Esophagus squamous epithelium (tissue), 5 donors: Measurements from ENCODE around the gene AMH. TPM values are rescaled to one million over a fixed set of nuclear protein-coding genes. Genes with fewer than 3 reads are reported as not detected.

Experiments
- DNase-seq: peaks from one replicate; lab custom pipeline; 2025; lab: John Stamatoyannopoulos, UW
- H3K27ac ChIP-seq, 4 donors: fragments of 200-600 bp; sonication (generic); one replicate each; pipeline ENCODE4 v1.5.1; 2016 to 2019; ENCODE audit warnings: mild to moderate bottlenecking in 1 of 4
- H3K27me3 ChIP-seq, 4 donors: fragments of 200-600 bp; sonication (generic); 1 replicate in 3 of 4; 2 replicates in 1 of 4; pipeline versions ENCODE4 v1.5.1 to v1.6.0; 2017 to 2021; ENCODE audit warnings: antibody characterized with exemption in 1 of 4
- H3K36me3 ChIP-seq, 3 donors: fragments of 200-600 bp; sonication (generic); one replicate each; pipeline ENCODE4 v1.5.1; 2016 to 2019
- H3K4me1 ChIP-seq, 3 donors: fragments of 200-600 bp; sonication (generic); one replicate each; pipeline ENCODE4 v1.5.1; 2017 to 2019
- H3K4me3 ChIP-seq, 4 donors: fragments of 200-600 bp; sonication (generic); 1 replicate in 3 of 4; 2 replicates in 1 of 4; pipeline ENCODE4 v1.5.1; 2016 to 2019; ENCODE audit warnings: mild to moderate bottlenecking in 2 of 4, moderate library complexity in 1 of 4
- H3K9me3 ChIP-seq, 3 donors: fragments of 200-600 bp; sonication (generic); one replicate each; pipeline ENCODE4 v1.5.1; 2016 to 2019
- POLR2A ChIP-seq, 4 donors: fragments of 450-650 bp; IDR thresholded peaks; one replicate each; pipeline ENCODE4 v1.6.1; 2017; ENCODE audit warnings: antibody characterized with exemption in 4 of 4, mild to moderate bottlenecking in 4 of 4, moderate library complexity in 3 of 4
- WGBS, 2 donors: methylation state at CpG; one replicate each; pipeline ENCODE4 v1.1.5; 2018; 5-methylcytosine and 5-hydroxymethylcytosine counted together
- intact Hi-C: fragments of 100-400 bp; cut with DNase I; formaldehyde crosslinking; loops from one replicate; pipeline ENCODE4 v1.15.0; 2022
- total RNA-seq, 4 donors: library from RNA; depleted of rRNA; stranded (reverse); fragments of >200 nt; gene quantifications; one replicate each; pipeline ENCODE4 v1.1.0, GENCODE V29; 2016
- TF ChIP-seq, protein P1 (sequence below), 6 experiments: fragments of 450-650 bp in 4 of 6; fragments of 200-600 bp in 2 of 6; sonication (generic) in 2 of 6; IDR thresholded peaks; one replicate each; pipeline ENCODE4 v1.5.1; 2016 to 2019; ENCODE audit warnings: antibody characterized with exemption in 6 of 6, mild to moderate bottlenecking in 4 of 6, moderate library complexity in 4 of 6
- donor health status: DM: yes; HTN: yes; CAD: no.

AMH gene
- total RNA-seq, 4 donors from 2014 or later = 0.76 to 1.1 (median 0.88) TPM; not detected in 1

GRCh38 chr19:2236064-2236313 is 13.1 kb upstream of the AMH start:
- TF ChIP-seq POLR2A (IDR thresholded peaks at IDR 0.05) = peak in 3 of 4 donors; percentile 16 to 69 (median 36)
- TF ChIP-seq, protein P1, sequence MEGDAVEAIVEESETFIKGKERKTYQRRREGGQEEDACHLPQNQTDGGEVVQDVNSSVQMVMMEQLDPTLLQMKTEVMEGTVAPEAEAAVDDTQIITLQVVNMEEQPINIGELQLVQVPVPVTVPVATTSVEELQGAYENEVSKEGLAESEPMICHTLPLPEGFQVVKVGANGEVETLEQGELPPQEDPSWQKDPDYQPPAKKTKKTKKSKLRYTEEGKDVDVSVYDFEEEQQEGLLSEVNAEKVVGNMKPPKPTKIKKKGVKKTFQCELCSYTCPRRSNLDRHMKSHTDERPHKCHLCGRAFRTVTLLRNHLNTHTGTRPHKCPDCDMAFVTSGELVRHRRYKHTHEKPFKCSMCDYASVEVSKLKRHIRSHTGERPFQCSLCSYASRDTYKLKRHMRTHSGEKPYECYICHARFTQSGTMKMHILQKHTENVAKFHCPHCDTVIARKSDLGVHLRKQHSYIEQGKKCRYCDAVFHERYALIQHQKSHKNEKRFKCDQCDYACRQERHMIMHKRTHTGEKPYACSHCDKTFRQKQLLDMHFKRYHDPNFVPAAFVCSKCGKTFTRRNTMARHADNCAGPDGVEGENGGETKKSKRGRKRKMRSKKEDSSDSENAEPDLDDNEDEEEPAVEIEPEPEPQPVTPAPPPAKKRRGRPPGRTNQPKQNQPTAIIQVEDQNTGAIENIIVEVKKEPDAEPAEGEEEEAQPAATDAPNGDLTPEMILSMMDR (IDR thresholded peaks at IDR 0.05) = no peak
- no CpG with 5 or more reads among the region's 28 CpGs for WGBS, 2 donors
- H3K27me3 ChIP-seq = no peaks in the 10 kb centered on the region
- H3K36me3 ChIP-seq = peaks cover 2 to 39% (median 5%) of the 10 kb centered on the region in 3 donors
- peak overlapping the region; percentile 96 to 99 (median 98) for H3K27ac ChIP-seq
- peak overlapping the region; percentile 79 to 97 (median 86) for H3K4me3 ChIP-seq
- H3K4me1 ChIP-seq = peaks cover 31 to 86% (median 51%) of the 10 kb centered on the region in 3 donors
- intact Hi-C loops = loop anchor here (2.0 to 10.0 kb wide), 2 partner anchors 35 to 81 kb away; partner anchors contain the start of gene AP3D1
- H3K9me3 ChIP-seq = no peaks in the 10 kb centered on the region
- no peak for DNase-seq

GRCh38 chr19:2236314-2237050 is 12.6 kb upstream of the AMH start, which contains the start of the genes PLEKHJ1 and SF3A2:
TSS of gene PLEKHJ1 (minus strand) at chr19:2236329. CDS start at chr19:2236248, 81 bp downstream.
TSS of gene SF3A2 (plus strand) at chr19:2236824. CDS start at chr19:2243419, 6,595 bp downstream.
- DNase-seq = peak; percentile 73
- intact Hi-C loops = loop anchor here (2.0 to 10.0 kb wide), 2 partner anchors 34 to 82 kb away; partner anchors contain the start of gene AP3D1
- H3K4me1 ChIP-seq = peaks cover 34 to 86% (median 55%) of the 10 kb centered on the region in 3 donors
- peak within 1 kb of the TSS; percentile 96 to 99 (median 98) for H3K27ac ChIP-seq
- TF ChIP-seq, protein P1 (IDR thresholded peaks at IDR 0.05) = peak; percentile 96 to 100 (median 100)
- TF ChIP-seq POLR2A (IDR thresholded peaks at IDR 0.05) = peak in 3 of 4 donors; percentile 61 to 81 (median 75)
- peaks cover 0 to 35% (median 5%) of the 10 kb centered on the region in 3 donors for H3K36me3 ChIP-seq
- no peaks in the 10 kb centered on the region for H3K9me3 ChIP-seq
- H3K27me3 ChIP-seq = no peaks in the 10 kb centered on the region
- H3K4me3 ChIP-seq = peak within 1 kb of the TSS; percentile 79 to 97 (median 86)
- WGBS, 2 donors = 0% methylated on average over 24 to 36 of the region's 80 CpGs

DNA sequence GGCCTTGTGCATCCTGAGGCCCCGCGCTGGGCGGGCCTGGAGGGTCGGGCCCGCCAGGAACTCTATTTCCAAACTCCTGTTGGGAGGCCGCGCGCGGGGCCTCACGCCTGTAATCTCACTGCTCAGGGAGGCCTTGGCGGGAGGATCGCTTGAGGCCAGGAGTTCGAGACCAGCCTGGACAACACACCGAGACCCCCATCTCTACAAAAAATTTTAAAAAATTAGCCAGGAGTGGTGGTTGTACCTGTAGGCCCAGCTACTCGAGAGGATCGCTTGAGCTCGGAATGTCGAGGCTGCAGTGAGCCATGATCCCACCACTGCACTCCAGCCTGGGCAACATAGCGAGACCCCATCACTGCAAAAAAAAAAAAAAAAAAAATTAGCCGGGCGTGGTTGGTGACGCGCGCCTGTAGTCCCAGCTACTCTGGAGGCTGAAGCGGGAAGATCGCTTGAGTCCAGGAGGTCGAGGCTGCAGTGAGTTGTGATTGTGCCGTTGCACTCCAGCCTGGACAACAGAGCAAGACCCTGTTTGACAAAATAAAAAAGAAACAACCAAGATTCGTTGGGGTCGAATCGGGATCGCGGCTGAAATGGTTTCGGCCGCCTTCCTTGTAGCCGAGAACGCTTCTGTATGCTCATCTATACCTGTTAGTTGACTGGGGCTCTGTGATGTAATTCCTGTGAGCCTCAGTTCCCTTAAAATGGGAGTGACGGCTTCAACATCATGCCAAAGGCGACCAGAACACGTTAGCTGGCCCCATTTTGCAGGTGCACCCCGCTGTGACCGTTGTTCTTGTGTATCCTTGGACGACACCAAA is 11.9 kb upstream of the AMH start:
- DNase-seq = no peak
- no peak for TF ChIP-seq POLR2A (IDR thresholded peaks at IDR 0.05)
- TF ChIP-seq, protein P1 (IDR thresholded peaks at IDR 0.05) = no peak
- peaks cover 0 to 28% (median 5%) of the 10 kb centered on the region in 3 donors for H3K36me3 ChIP-seq
- peak overlapping the region; percentile 96 to 99 (median 98) for H3K27ac ChIP-seq
- intact Hi-C loops = loop anchor here (2.0 to 10.0 kb wide), 2 partner anchors 34 to 82 kb away; partner anchors contain the start of gene AP3D1
- H3K27me3 ChIP-seq = no peaks in the 10 kb centered on the region
- no peaks in the 10 kb centered on the region for H3K9me3 ChIP-seq
- H3K4me1 ChIP-seq = peaks cover 42 to 88% (median 63%) of the 10 kb centered on the region in 3 donors
- peak overlapping the region; percentile 79 to 97 (median 86) for H3K4me3 ChIP-seq
- WGBS, 2 donors = 41 to 45% methylated on average over 27 to 32 of the region's 43 CpGs

DNA sequence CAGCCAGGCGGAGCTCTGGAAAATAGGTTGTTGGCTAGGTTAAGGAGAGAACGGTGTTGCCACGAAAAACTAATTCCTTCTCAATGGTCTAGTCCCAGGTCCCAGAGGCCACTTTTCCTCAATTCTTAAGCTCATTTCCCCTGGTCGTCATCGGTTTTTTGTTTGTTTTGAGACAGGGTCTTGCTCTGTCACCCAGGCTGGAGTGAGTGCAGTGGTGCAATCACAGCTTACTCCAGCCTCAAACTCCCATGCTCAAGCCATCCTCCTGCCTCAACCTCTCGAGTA is 11.3 kb upstream of the AMH start:
- 51 to 75% methylated on average over 6 of the region's 6 CpGs for WGBS, 2 donors
- TF ChIP-seq, protein P1 (IDR thresholded peaks at IDR 0.05) = no peak
- TF ChIP-seq POLR2A (IDR thresholded peaks at IDR 0.05) = no peak
- Histone ChIP-seq H3K4me3 (peak overlapping the region in 3 of 4 donors; percentile 79 to 97 (median 82)), H3K4me1 (peaks cover 43 to 88% (median 67%) of the 10 kb centered on the region in 3 donors), H3K9me3 (no peaks in the 10 kb centered on the region), H3K36me3 (peaks cover 0 to 28% (median 5%) of the 10 kb centered on the region in 3 donors), H3K27ac (peak overlapping the region in 3 of 4 donors; percentile 96 to 99 (median 99)), H3K27me3 (no peaks in the 10 kb centered on the region)
- DNase-seq = no peak
- intact Hi-C loops = loop anchor here (2.0 to 10.0 kb wide), 2 partner anchors 33 to 83 kb away; partner anchors contain the start of gene AP3D1
